Activated CD4-positive, CD25-positive, alpha-beta regulatory T cell (primary cell): ENCODE data around the gene GSTK1.
"Not testable (repeated sequence)": the region's sequence is repeated elsewhere in the genome, so short reads cannot be mapped to it uniquely, and the experiment has no call there.

Experiments
- DNase-seq, 4 experiments: peaks; one replicate each; lab custom pipeline; 2025; lab: John Stamatoyannopoulos, UW

GSTK1 gene

GRCh38 chr7:143263266-143264195 is at the start of gene GSTK1:
Gene GSTK1 (plus strand): TSS chr7:143263441. CDS start chr7:143263514, 73 bp downstream.
- peak; percentile 56 to 69 (median 62) for DNase-seq

GRCh38 chr7:143213478-143213877 is 49.8 kb upstream of the GSTK1 start:
- not testable (repeated sequence) for DNase-seq

GRCh38 chr7:143214789-143215679 is 48.2 kb upstream of the GSTK1 start:
- peak; percentile 5 to 31 (median 14) for DNase-seq

- DNase-seq, result no peak
Observed at GRCh38 chr7:143216151-143216550, 47.1 kb upstream of the GSTK1 start.

GRCh38 chr7:143216686-143217085 is 46.6 kb upstream of the GSTK1 start:
- DNase-seq, result no peak

GRCh38 chr7:143217806-143218205 is 45.4 kb upstream of the GSTK1 start:
- no peak for DNase-seq

GRCh38 chr7:143221286-143221685 is 42.0 kb upstream of the GSTK1 start:
- no peak for DNase-seq

- DNase-seq, result no peak
Observed at GRCh38 chr7:143221737-143222136, 41.5 kb upstream of the GSTK1 start, which contains the start of gene TAS2R40. Gene TAS2R40 (plus strand): TSS chr7:143222037. CDS start chr7:143222079, 42 bp downstream.

- DNase-seq, result no peak
Observed at GRCh38 chr7:143222782-143223181, 40.5 kb upstream of the GSTK1 start.

GRCh38 chr7:143223784-143224183 is 39.5 kb upstream of the GSTK1 start:
- DNase-seq, result no peak

- DNase-seq, result no peak
Observed at GRCh38 chr7:143225047-143225446, 38.2 kb upstream of the GSTK1 start.

GRCh38 chr7:143227806-143228205 is 35.4 kb upstream of the GSTK1 start:
- DNase-seq, result no peak

- no peak for DNase-seq
Observed at GRCh38 chr7:143229054-143229790, 34.0 kb upstream of the GSTK1 start.

GRCh38 chr7:143230602-143231457 is 32.4 kb upstream of the GSTK1 start:
- no peak for DNase-seq

- DNase-seq, result no peak
Observed at GRCh38 chr7:143233816-143234532, 29.3 kb upstream of the GSTK1 start.

GRCh38 chr7:143234533-143234875 is 28.7 kb upstream of the GSTK1 start:
- DNase-seq, result no peak

- no peak for DNase-seq
Observed at GRCh38 chr7:143235561-143235960, 27.7 kb upstream of the GSTK1 start.

- no peak for DNase-seq
Observed at GRCh38 chr7:143236408-143236990, 26.7 kb upstream of the GSTK1 start.

GRCh38 chr7:143237366-143237765 is 25.9 kb upstream of the GSTK1 start:
- DNase-seq, result no peak
